Measurements from ENCODE around the gene MRPL37. TPM values are rescaled to one million over a fixed set of nuclear protein-coding genes. Genes with fewer than 3 reads are reported as not detected.

MRPL37 gene
- total RNA-seq, 3 donors from 2014 or later = 172 to 194 (median 185) TPM

GRCh38 chr1:54265126-54265525 is 65.2 kb downstream of the MRPL37 start:
- no peaks in the 10 kb centered on the region for H3K27me3 Mint-ChIP-seq (ENCODE audit: low read depth)
- no peaks in the 10 kb centered on the region for H3K4me1 Mint-ChIP-seq (ENCODE audit: low read depth)
- no peak for DNase-seq
- H3K9me3 Mint-ChIP-seq = no peaks in the 10 kb centered on the region
- ATAC-seq = no peak
- no peaks in the 10 kb centered on the region for H3K36me3 Mint-ChIP-seq (ENCODE audit: insufficient read depth)
- no peak overlapping the region for H3K4me3 Mint-ChIP-seq

GRCh38 chr1:54265659-54266058 is 65.7 kb downstream of the MRPL37 start:
- Mint-ChIP-seq H3K27me3 (ENCODE audit: low read depth) (no peaks in the 10 kb centered on the region), H3K4me1 (ENCODE audit: low read depth) (no peaks in the 10 kb centered on the region), H3K36me3 (ENCODE audit: insufficient read depth) (no peaks in the 10 kb centered on the region), H3K9me3 (no peaks in the 10 kb centered on the region), H3K4me3 (no peak overlapping the region)
- DNase-seq (no peak), ATAC-seq (no peak)

- no peaks in the 10 kb centered on the region for H3K4me1 Mint-ChIP-seq (ENCODE audit: low read depth)
- H3K9me3 Mint-ChIP-seq = no peaks in the 10 kb centered on the region
- no peak overlapping the region for H3K4me3 Mint-ChIP-seq
- DNase-seq (no peak), ATAC-seq (no peak)
- no peaks in the 10 kb centered on the region for H3K36me3 Mint-ChIP-seq (ENCODE audit: insufficient read depth)
- no peaks in the 10 kb centered on the region for H3K27me3 Mint-ChIP-seq (ENCODE audit: low read depth)
Measured at GRCh38 chr1:54266195-54266594, 66.2 kb downstream of the MRPL37 start.

- H3K36me3 Mint-ChIP-seq (ENCODE audit: insufficient read depth) = no peaks in the 10 kb centered on the region
- no peak overlapping the region for H3K4me3 Mint-ChIP-seq
- no peaks in the 10 kb centered on the region for H3K4me1 Mint-ChIP-seq (ENCODE audit: low read depth)
- DNase-seq (no peak), ATAC-seq (no peak)
- no peaks in the 10 kb centered on the region for H3K27me3 Mint-ChIP-seq (ENCODE audit: low read depth)
- no peaks in the 10 kb centered on the region for H3K9me3 Mint-ChIP-seq
Measured at GRCh38 chr1:54266908-54267307, 66.9 kb downstream of the MRPL37 start.

Other genes starting within 250 kb of the MRPL37 start
- gene LDLRAD1, start 182.0 kb upstream of the MRPL37 start, total RNA-seq = not detected
- 100 to 1,000 TPM in 1 of 3 donors, 10 to 100 TPM in 2; 86.8 to 102 (median 89.9) TPM for gene TMEM59, start 147.0 kb upstream of the MRPL37 start, total RNA-seq
- 1 to 10 TPM; 4.6 to 6.8 (median 5.4) TPM for gene TCEANC2, start 146.6 kb upstream of the MRPL37 start, total RNA-seq
- gene CDCP2, start 47.2 kb upstream of the MRPL37 start, total RNA-seq = not detected
- 1 to 10 TPM; 7.2 to 8.3 (median 7.7) TPM for gene CYB5RL, start 137 bp upstream of the MRPL37 start, total RNA-seq
- 10 to 100 TPM; 36.2 to 39.1 (median 37.5) TPM for gene SSBP3, start 206.2 kb downstream of the MRPL37 start, total RNA-seq